H1 (cell line): ENCODE measurements around the gene UGGT2. TPM values are rescaled to one million over a fixed set of nuclear protein-coding genes. Genes with fewer than 3 reads are reported as not detected.

Experiments used
- CTCF ChIA-PET: fragments of 300-600 bp; sonication (Branson Sonifier 250); formaldehyde crosslinking; loops from one replicate; lab custom pipeline; 2021; ENCODE audit not compliant: partially characterized antibody; lab: Charles Lee
- POLR2A ChIA-PET: fragments of 300-600 bp; sonication (Branson Sonifier 250); formaldehyde crosslinking; loops from one replicate; lab custom pipeline; 2021; ENCODE audit warnings: inconsistent platforms; ENCODE audit not compliant: partially characterized antibody; lab: Charles Lee
- DNase-seq, 2 experiments: peaks; one replicate each; pipeline versions ENCODE4 v3.0.0 to v3.0.0-alpha.2; 2010 to 2022; ENCODE audit warnings: low spot score in 2 of 2, low read depth in 1 of 2, mixed read lengths in 1 of 2
- FAIRE-seq: peaks from 2 replicates; lab custom pipeline; 2011; peaks lifted over from hg19 to GRCh38; lab: Jason Lieb, UNC
- H2AFZ ChIP-seq: 2 replicates; pipeline ENCODE4 v1.8.1; 2012; ENCODE audit warnings: low read length, inconsistent platforms
- H2AK5ac ChIP-seq: 2 replicates; pipeline ENCODE4 v1.6.1; 2013; ENCODE audit warnings: low read depth, low read length
- H2BK120ac ChIP-seq: replicated peaks from 2 replicates; pipeline ENCODE3; 2013; ENCODE audit warnings: low read depth, low read length, inconsistent platforms
- H2BK12ac ChIP-seq: 2 replicates; pipeline ENCODE4 v1.6.1; 2013; ENCODE audit warnings: low read depth, low read length
- H2BK15ac ChIP-seq: 2 replicates; pipeline ENCODE4 v1.6.1; 2013; ENCODE audit warnings: low read length
- H2BK20ac ChIP-seq: 2 replicates; pipeline ENCODE4 v1.6.1; 2013; ENCODE audit warnings: low read length
- H2BK5ac ChIP-seq: 2 replicates; pipeline ENCODE4 v1.6.1; 2013; ENCODE audit warnings: low read depth, low read length
- H3K14ac ChIP-seq: 2 replicates; pipeline ENCODE4 v1.6.1; 2013; ENCODE audit warnings: inconsistent platforms; ENCODE audit not compliant: insufficient read length
- H3K18ac ChIP-seq: 2 replicates; pipeline ENCODE4 v1.6.1; 2013; ENCODE audit warnings: low read length; ENCODE audit errors: extremely low read depth
- H3K23ac ChIP-seq: 2 replicates; pipeline ENCODE4 v1.6.1; 2013; ENCODE audit warnings: inconsistent platforms; ENCODE audit not compliant: insufficient read length
- H3K23me2 ChIP-seq: 2 replicates; pipeline ENCODE4 v1.6.1; 2013; ENCODE audit warnings: low read depth, low read length
- H3K27ac ChIP-seq: 2 replicates; pipeline ENCODE4 v1.6.1; 2011; ENCODE audit warnings: low read depth, low read length, inconsistent platforms
- H3K27me3 ChIP-seq, 4 experiments: replicated peaks in 1 of 4; 1 replicate in 1 of 4; 2 replicates in 3 of 4; pipeline versions ENCODE4 v1.6.1 to v1.8.1; 2011 to 2013; ENCODE audit warnings: low read length in 3 of 4, mild to moderate bottlenecking in 3 of 4, inconsistent platforms in 2 of 4, mixed read lengths in 2 of 4, moderate library complexity in 1 of 4; ENCODE audit not compliant: control insufficient read depth in 3 of 4, insufficient read depth in 3 of 4; ENCODE audit errors: extremely low read depth in 1 of 4
- H3K36me3 ChIP-seq, 4 experiments: 2 replicates each; pipeline versions ENCODE4 v1.6.1 to v1.8.1; 2011 to 2013; ENCODE audit warnings: mild to moderate bottlenecking in 4 of 4, low read length in 3 of 4, moderate library complexity in 2 of 4, control low read depth in 1 of 4, inconsistent platforms in 1 of 4; ENCODE audit not compliant: insufficient read depth in 4 of 4, control insufficient read depth in 2 of 4
- H3K4ac ChIP-seq: replicated peaks from 2 replicates; pipeline ENCODE3; 2013; ENCODE audit warnings: low read length, low read depth, mixed read lengths, inconsistent platforms; ENCODE audit not compliant: insufficient read length
- H3K4me1 ChIP-seq, 4 experiments: replicated peaks in 1 of 4; 1 replicate in 1 of 4; 2 replicates in 3 of 4; pipeline versions ENCODE4 v1.6.1 to v1.8.1; 2011 to 2013; ENCODE audit warnings: low read length in 3 of 4, inconsistent platforms in 2 of 4, mixed read lengths in 1 of 4; ENCODE audit not compliant: insufficient read depth in 4 of 4, control insufficient read depth in 3 of 4
- H3K4me2 ChIP-seq, 2 experiments: 2 replicates each; pipeline versions ENCODE4 v1.6.1 to v1.8.1; 2011 to 2013; ENCODE audit warnings: low read depth in 2 of 2, low read length in 2 of 2, control low read depth in 1 of 2, inconsistent platforms in 1 of 2, mild to moderate bottlenecking in 1 of 2; ENCODE audit not compliant: insufficient read depth in 1 of 2
- H3K4me3 ChIP-seq, 4 experiments: fragments of 200-600, 300-600 bp in 1 of 4; sonication (generic), shearing (Covaris generic), sonication (Bioruptor Twin) in 1 of 4; 2 replicates each; pipeline versions ENCODE4 v1.5.1 to v1.8.1; 2011 to 2016; ENCODE audit warnings: low read length in 4 of 4, low read depth in 3 of 4, control low read depth in 2 of 4, inconsistent platforms in 2 of 4, mild to moderate bottlenecking in 2 of 4, mixed read lengths in 1 of 4, moderate library complexity in 1 of 4; ENCODE audit not compliant: insufficient read depth in 2 of 4; ENCODE audit errors: extremely low read depth in 1 of 4
- H3K56ac ChIP-seq: replicated peaks from 2 replicates; pipeline ENCODE3; 2013; ENCODE audit warnings: low read depth, mild to moderate bottlenecking, mixed read lengths, low read length, inconsistent platforms; ENCODE audit not compliant: insufficient read length
- H3K79me1 ChIP-seq: 2 replicates; pipeline ENCODE4 v1.6.1; 2013; ENCODE audit warnings: low read depth, low read length, control low read depth
- H3K79me2 ChIP-seq, 2 experiments: 2 replicates each; pipeline versions ENCODE4 v1.6.1 to v1.8.1; 2012 to 2013; ENCODE audit warnings: low read length in 2 of 2, mild to moderate bottlenecking in 2 of 2, inconsistent platforms in 1 of 2; ENCODE audit not compliant: insufficient read depth in 2 of 2, control insufficient read depth in 1 of 2
- H3K9ac ChIP-seq, 4 experiments: replicated peaks in 1 of 4; 1 replicate in 1 of 4; 2 replicates in 3 of 4; pipeline versions ENCODE4 v1.6.1 to v1.8.1; 2011 to 2013; ENCODE audit warnings: low read depth in 3 of 4, low read length in 3 of 4, control low read depth in 2 of 4, mild to moderate bottlenecking in 2 of 4, moderate library complexity in 2 of 4, inconsistent platforms in 1 of 4; ENCODE audit errors: extremely low read depth in 1 of 4
- H3K9me3 ChIP-seq, 2 experiments: 2 replicates each; pipeline versions ENCODE4 v1.6.1 to v1.8.1; 2012 to 2013; ENCODE audit warnings: mild to moderate bottlenecking in 2 of 2, moderate library complexity in 2 of 2, control low read depth in 1 of 2, inconsistent platforms in 1 of 2, low read depth in 1 of 2, low read length in 1 of 2, mixed read lengths in 1 of 2; ENCODE audit not compliant: insufficient read depth in 2 of 2
- H4K20me1 ChIP-seq, 2 experiments: replicated peaks in 1 of 2; 2 replicates each; pipeline versions ENCODE3 to v1.8.1; 2011 to 2013; ENCODE audit warnings: inconsistent platforms in 2 of 2, low read length in 2 of 2, mild to moderate bottlenecking in 1 of 2; ENCODE audit not compliant: insufficient read depth in 2 of 2, control insufficient read depth in 1 of 2
- H4K5ac ChIP-seq: 2 replicates; pipeline ENCODE4 v1.6.1; 2013; ENCODE audit warnings: low read length, low read depth, mixed read lengths, inconsistent platforms; ENCODE audit not compliant: insufficient read length
- H4K8ac ChIP-seq: 2 replicates; pipeline ENCODE4 v1.8.0; 2013; ENCODE audit warnings: mild to moderate bottlenecking, moderate library complexity, low read length, inconsistent platforms; ENCODE audit not compliant: insufficient read depth; ENCODE audit errors: extremely low read depth
- H4K91ac ChIP-seq: replicated peaks from 2 replicates; pipeline ENCODE3; 2013; ENCODE audit warnings: low read length, mixed read lengths, inconsistent platforms; ENCODE audit not compliant: insufficient read length
- ASH2L ChIP-seq: fragments of 200-600, 300-600 bp; sonication (generic); IDR thresholded peaks from one replicate; pipeline ENCODE4 v1.7.1; 2017; ENCODE audit warnings: low read length
- ATF3 ChIP-seq: IDR thresholded peaks from 2 replicates; pipeline ENCODE4 v1.6.1; 2011; ENCODE audit warnings: low read depth, mild to moderate bottlenecking, low read length; ENCODE audit not compliant: insufficient read depth
- GABPA ChIP-seq: IDR thresholded peaks from 2 replicates; pipeline ENCODE4 v1.6.1; 2011; ENCODE audit warnings: mild to moderate bottlenecking, low read length, moderate library complexity, borderline replicate concordance; ENCODE audit not compliant: insufficient read depth
- GTF2F1 ChIP-seq: IDR thresholded peaks from 2 replicates; pipeline ENCODE4 v1.6.1; 2012; ENCODE audit warnings: low read depth, low read length, improper control_type of control experiment, borderline replicate concordance
- HDAC6 ChIP-seq: IDR thresholded peaks from one replicate; pipeline ENCODE4 v1.7.1; 2012; ENCODE audit warnings: low read depth, mild to moderate bottlenecking, inconsistent platforms, low read length, moderate library complexity
- KDM4A ChIP-seq: IDR thresholded peaks from one replicate; pipeline ENCODE4 v1.7.1; 2012; ENCODE audit warnings: low read depth, mild to moderate bottlenecking, moderate library complexity, low read length, inconsistent platforms; ENCODE audit not compliant: severe bottlenecking
- MAX ChIP-seq: IDR thresholded peaks from 2 replicates; pipeline ENCODE4 v1.6.1; 2012; ENCODE audit warnings: inconsistent platforms
- RFX5 ChIP-seq: IDR thresholded peaks from 2 replicates; pipeline ENCODE4 v1.6.1; 2011; ENCODE audit warnings: low read depth, low read length, improper control_type of control experiment, borderline replicate concordance
- RXRA ChIP-seq: IDR thresholded peaks from 2 replicates; pipeline ENCODE4 v1.6.1; 2011; ENCODE audit warnings: low read depth, mild to moderate bottlenecking, low read length, moderate library complexity; ENCODE audit not compliant: insufficient read depth
- SIRT6 ChIP-seq: IDR thresholded peaks from one replicate; pipeline ENCODE4 v1.7.1; 2012; ENCODE audit warnings: low read length, inconsistent platforms
- SP1 ChIP-seq: IDR thresholded peaks from 2 replicates; pipeline ENCODE4 v1.6.1; 2011; ENCODE audit warnings: low read depth, low read length
- SP4 ChIP-seq: IDR thresholded peaks from 2 replicates; pipeline ENCODE4 v1.6.1; 2012; ENCODE audit warnings: low read length, inconsistent platforms
- TBP ChIP-seq: IDR thresholded peaks from 2 replicates; pipeline ENCODE4 v1.6.1; 2011; ENCODE audit warnings: low read depth, low read length, improper control_type of control experiment
- TEAD4 ChIP-seq: IDR thresholded peaks from 2 replicates; pipeline ENCODE4 v1.6.1; 2012; ENCODE audit warnings: low read depth, low read length, inconsistent platforms, mixed read lengths
- ZNF274 ChIP-seq: IDR thresholded peaks from 2 replicates; pipeline ENCODE4 v1.7.0; 2012; ENCODE audit warnings: low read length, borderline replicate concordance; ENCODE audit errors: extremely low read depth
- WGBS, 2 experiments: shearing (Covaris generic) in 1 of 2; methylation state at CpG; one replicate each; pipeline versions ENCODE4 v1.1.6 to v1.1.7; 2013 to 2015; ENCODE audit warnings: low lambda C conversion rate in 2 of 2, mixed read lengths in 2 of 2, inconsistent platforms in 1 of 2, low coverage in 1 of 2, missing lambda C conversion rate in 1 of 2; ENCODE audit not compliant: insufficient replicate concordance in 2 of 2, insufficient coverage in 1 of 2, insufficient read length in 1 of 2; ENCODE audit errors: extremely low coverage in 1 of 2, missing lambda C conversion rate in 1 of 2; 5-methylcytosine and 5-hydroxymethylcytosine counted together
- polyA plus RNA-seq, 7 experiments: library from polyadenylated mRNA; depleted of rRNA in 3 of 7; stranded (reverse) in 5 of 7; unstranded in 2 of 7; fragments of >200 nt in 5 of 7; fragments of 200-250 nt in 2 of 7; gene quantifications; 1 replicate in 5 of 7; 2 replicates in 1 of 7; 4 replicates in 1 of 7; pipeline versions ENCODE4 v1.2.1 to v1.2.3, GENCODE V29; 2011 to 2013; ENCODE audit warnings: missing spikeins in 2 of 7, mixed read lengths in 2 of 7
- total RNA-seq: library from RNA; stranded (reverse); fragmentation: NEBNext Ultra II Directional; extraction: Animal tissue kit (Norgen Biotek cat#: 25700); gene quantifications from 2 replicates; pipeline ENCODE4 v1.2.1, GENCODE V29; 2021

UGGT2 gene
- total and polyA plus RNA-seq, 2 of the 8 experiments (the other 6 are each of a cell fraction or from before 2014, with no cell fraction given) = 5.9 to 25.1 TPM

DNA sequence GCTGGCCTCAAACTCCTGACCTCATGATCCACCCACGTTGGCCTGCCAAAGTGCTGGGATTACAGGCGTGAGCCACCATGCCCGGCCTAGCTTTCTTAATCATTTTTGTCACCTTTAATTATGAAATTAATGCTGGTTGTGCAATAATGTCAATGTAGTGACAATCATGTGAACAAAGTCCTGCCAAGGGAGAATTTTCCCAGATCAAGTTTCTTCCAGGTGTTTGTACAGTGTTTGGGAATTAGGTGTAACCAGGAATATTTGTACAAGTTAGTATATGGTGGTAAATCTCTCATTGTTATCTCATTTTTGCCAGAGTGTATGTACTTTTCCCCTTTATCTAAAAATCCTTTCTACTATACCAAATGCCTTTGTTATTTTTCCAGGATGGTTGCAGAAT lies 171.1 kb downstream of the UGGT2 start:
- DNase-seq (no peak), FAIRE-seq (no peak)
- ChIA-PET CTCF (no interaction called here), POLR2A (interaction anchor here (0.9 kb wide), 1 partner anchor 297 kb away, joined by 4 read pairs; no protein-coding TSS in a partner anchor)
- H2AK5ac ChIP-seq = no peak overlapping the region
- no peak overlapping the region for H2BK12ac ChIP-seq
- WGBS, 2 experiments = 92% methylated on average over 3 of the region's 3 CpGs; no CpG with 5 or more reads in 1 of the 2 experiments
- H3K27ac ChIP-seq = no peak overlapping the region
- no peaks in the 10 kb centered on the region for H3K23me2 ChIP-seq
- no peak overlapping the region for H2AFZ ChIP-seq
- H3K79me1 ChIP-seq = no peaks in the 10 kb centered on the region
- H3K4me3 ChIP-seq = no peak overlapping the region
- H2BK120ac ChIP-seq = no peak overlapping the region
- no peak overlapping the region for H2BK15ac ChIP-seq
- H3K9ac ChIP-seq = no peak overlapping the region
- H3K27me3 ChIP-seq = no peaks in the 10 kb centered on the region
- H4K8ac ChIP-seq = no peak overlapping the region
- no peak overlapping the region for H4K91ac ChIP-seq
- peaks cover 0 to 2% of the 10 kb centered on the region in 2 experiments for H4K20me1 ChIP-seq
- H3K14ac ChIP-seq = no peak overlapping the region
- H2BK5ac ChIP-seq = no peak overlapping the region
- no peaks in the 10 kb centered on the region for H3K79me2 ChIP-seq
- H3K9me3 ChIP-seq = no peaks in the 10 kb centered on the region
- no peak overlapping the region for H3K4ac ChIP-seq
- H3K18ac ChIP-seq = no peak overlapping the region
- no peak overlapping the region for H3K23ac ChIP-seq
- H2BK20ac ChIP-seq = no peak overlapping the region
- H4K5ac ChIP-seq = no peak overlapping the region
- no peaks in the 10 kb centered on the region for H3K4me1 ChIP-seq
- H3K4me2 ChIP-seq = no peak overlapping the region
- no peak overlapping the region for H3K56ac ChIP-seq
- peaks cover 0 to 4% (median 1%) of the 10 kb centered on the region in 4 experiments; a peak in 4 of 8 replicates for H3K36me3 ChIP-seq
- TF ChIP-seq TBP (no peak), SP4 (no peak), ZNF274 (no peak), GABPA (no peak), RFX5 (no peak), TEAD4 (no peak), RXRA (no peak), ASH2L (no peak), HDAC6 (no peak), SIRT6 (no peak), GTF2F1 (no peak), MAX (no peak), KDM4A (no peak), ATF3 (no peak), SP1 (no peak)
